Fibroblast of upper back skin (primary cell): Measurements from ENCODE around the gene CETN1.

Experiments
- DNase-seq: peaks from one replicate; pipeline ENCODE4 v3.0.0-alpha.2; 2013

Gene CETN1

DNA sequence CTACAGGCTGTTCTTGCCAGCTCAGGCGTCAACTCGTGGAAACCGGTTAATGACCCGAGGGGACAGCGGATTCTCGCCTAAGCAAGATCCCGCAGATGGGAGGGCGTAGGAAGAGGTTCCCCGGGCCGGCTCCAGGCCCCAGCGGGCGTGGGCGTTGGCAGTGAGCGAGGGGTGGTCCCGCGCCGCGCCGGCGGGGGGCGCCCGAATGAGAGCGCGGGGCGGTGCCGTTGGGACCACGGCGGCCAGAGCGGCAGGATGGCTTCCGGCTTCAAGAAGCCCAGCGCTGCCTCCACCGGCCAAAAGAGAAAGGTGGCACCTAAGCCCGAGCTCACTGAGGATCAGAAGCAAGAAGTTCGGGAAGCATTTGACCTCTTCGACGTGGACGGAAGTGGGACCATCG is at the start of gene CETN1:
Gene CETN1 (plus strand): TSS at position 227 of the 400 bp plus-strand sequence. CDS start 29 bp downstream, at position 256.
- no peak for DNase-seq

DNA sequence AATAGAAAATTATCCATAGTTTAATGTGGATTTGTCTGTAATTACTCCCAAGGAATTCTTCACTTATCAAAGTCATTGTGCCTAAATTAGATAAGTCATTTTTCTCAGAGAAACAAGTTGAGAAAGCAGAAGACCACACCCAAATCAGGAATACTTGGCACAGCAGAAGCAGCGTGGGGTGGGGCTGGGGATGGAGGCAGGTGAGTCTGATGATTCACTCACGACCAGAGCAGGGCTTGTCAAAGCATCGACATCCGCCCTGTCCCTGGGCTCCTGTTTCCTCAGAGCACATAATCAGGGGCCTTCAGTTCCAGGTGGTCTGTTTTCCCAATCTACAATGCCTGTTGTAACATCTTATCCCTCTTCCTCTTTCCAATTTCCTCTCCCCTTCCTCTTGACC is 48.2 kb upstream of the CETN1 start:
- no peak for DNase-seq

DNA sequence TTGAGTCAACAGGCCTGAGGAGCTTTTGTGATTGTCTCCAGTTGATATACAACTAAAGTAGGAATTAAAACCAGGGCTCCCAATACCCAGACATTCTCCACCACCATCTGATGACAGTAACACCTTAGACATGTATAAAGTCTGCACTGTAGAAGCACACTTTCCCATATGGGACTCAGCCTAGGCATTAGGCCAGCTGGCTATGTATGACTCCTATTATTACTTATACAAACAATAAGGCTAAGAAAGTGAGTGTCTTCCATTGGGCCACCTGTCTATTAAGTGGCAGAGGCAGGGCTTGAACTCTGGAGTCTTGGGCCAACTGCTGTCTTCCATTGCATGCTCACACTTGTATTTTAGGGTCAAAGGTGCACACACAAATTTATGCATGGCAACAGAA is 47.5 kb upstream of the CETN1 start:
- no peak for DNase-seq

DNA sequence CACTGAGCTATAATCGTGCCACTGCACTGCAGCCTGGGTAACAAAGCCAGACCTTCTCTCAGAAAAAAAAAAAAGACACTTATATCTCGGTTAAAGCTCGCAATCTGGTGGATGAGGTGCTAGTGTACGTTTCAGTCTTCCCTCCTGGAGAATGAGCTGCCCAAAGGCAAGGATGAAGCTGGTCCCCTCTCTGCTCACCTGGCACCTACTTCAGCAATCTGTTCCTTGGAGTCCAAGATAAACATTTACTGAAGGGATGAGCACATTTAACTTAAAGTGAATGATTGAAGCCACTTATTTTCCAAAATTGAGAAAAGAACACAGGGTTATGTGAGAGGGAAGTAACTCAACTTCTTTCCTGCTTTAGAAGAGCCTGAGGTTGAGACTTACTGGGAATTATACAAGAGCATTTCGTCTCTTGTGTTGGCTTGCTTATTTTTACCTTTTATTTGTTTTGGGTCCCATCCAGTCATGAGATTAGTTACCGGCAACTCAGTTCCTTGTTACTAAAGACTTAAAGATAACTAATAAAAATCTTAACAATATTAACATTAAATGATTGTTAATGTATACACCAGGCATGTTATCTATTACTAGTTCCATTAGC is 46.1 kb upstream of the CETN1 start:
- no peak for DNase-seq

DNA sequence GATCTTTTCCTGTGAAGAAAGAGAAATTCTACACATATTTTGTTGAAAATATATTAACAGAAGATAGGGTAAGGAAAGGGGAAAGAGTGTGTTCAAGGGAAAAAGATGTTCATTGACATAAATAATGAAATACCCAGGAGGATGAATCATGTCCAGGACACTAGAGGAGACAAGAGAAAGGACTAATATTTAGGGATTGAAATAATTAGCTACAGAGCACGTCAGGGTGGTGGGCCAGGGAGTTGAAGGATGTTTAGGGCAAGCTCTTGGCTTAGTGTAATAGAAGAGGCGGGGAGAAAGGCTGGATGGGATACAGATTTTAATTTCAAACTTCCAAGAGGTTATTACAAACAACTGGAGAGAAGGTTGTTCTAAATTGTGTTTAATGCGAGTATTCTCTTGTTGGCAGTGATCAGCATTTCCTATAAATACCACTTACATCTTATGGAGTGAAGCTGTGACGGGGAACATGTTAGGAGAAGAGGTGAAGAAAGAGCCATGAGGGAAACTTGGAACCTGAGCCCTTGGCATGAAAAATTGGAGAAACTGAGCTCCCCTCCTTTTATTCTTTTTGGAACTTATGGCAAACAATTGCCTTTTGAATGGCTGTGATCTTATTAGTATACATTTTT is 36.6 kb upstream of the CETN1 start:
- DNase-seq = peak; percentile 25

DNA sequence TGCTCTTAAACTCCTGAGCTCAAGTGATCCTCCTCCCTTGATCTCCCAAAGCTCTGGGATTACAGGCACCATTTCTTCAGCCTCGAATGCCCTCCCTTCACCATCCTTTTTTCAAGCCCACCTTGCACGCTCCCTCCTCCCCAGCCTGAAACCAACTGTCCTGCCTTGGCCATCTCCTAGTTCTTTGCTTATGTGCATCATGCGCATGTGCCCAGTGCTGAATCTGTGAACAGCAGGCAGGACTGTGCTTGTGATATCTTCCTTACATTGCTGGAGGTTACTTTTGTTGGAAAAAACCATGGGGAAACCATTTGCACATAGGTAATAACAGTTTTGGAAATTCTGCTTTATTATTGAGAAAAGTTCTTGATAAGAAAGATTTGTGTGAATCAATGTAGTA is 30.2 kb upstream of the CETN1 start:
- no peak for DNase-seq

DNA sequence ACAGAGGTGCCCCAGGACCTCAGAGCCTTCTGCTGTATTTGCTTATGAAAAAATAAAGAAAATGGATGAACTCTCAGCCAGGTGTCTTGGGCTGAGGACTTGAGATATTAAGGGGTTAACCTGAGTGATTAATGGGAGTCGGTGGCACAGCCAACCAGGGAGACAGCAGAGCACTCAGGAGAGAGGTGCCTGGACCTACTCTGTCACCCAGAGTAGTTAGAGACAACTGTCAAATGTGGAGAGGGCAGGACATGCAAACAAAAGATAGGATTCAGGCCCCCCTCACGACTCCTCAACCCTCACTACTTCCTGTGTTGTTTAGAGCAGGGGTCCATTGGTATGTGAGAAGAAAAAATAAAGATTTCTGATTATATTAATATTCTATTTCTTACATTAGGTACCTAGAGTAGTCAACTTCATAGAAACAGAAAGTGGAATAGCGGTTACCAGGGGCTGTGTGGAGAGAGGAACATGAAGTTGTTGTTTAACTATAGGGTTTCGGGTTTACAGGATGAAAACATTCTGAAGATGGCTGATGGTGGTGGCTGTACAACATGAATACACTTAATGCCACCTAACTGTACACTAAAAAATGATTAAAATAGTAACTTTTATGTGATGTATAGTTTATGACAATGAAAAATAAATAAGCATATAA is 28.6 kb upstream of the CETN1 start:
- no peak for DNase-seq

DNA sequence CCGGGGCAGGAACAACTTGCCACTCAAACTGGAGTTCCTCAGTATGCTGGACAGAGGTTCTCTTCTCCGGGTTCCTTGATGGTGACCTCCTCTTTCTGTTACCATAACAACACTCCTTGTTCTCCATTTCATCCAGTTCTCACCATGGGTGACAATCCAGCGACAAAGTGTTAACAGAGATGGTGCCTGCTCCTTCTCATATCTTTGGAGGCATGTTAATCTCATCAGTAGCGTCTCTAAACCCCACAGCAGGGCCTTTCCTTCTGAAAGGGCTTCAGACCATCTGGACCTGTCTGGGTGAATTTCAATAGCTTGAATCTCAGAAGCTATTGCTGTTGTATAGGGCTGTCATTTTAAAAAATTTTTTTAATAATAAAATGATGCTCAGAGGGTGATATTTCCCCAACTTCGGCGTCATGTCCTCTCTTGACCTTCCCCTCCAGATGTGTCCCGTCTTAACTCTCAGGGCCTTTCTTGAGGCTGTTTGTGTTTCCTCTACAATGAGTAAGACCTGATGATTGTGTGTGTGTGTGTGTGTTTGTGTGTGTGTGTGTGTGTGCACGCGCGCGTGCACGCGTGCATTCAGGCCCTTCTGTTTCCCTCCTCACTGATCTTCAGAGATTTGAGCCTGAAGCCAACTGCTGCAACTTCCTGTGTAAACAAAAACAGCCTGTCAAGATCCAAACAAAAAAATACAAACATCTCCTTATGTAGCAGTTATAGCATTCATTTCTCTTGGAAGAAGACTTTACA is 24.3 kb upstream of the CETN1 start:
- DNase-seq = no peak

DNA sequence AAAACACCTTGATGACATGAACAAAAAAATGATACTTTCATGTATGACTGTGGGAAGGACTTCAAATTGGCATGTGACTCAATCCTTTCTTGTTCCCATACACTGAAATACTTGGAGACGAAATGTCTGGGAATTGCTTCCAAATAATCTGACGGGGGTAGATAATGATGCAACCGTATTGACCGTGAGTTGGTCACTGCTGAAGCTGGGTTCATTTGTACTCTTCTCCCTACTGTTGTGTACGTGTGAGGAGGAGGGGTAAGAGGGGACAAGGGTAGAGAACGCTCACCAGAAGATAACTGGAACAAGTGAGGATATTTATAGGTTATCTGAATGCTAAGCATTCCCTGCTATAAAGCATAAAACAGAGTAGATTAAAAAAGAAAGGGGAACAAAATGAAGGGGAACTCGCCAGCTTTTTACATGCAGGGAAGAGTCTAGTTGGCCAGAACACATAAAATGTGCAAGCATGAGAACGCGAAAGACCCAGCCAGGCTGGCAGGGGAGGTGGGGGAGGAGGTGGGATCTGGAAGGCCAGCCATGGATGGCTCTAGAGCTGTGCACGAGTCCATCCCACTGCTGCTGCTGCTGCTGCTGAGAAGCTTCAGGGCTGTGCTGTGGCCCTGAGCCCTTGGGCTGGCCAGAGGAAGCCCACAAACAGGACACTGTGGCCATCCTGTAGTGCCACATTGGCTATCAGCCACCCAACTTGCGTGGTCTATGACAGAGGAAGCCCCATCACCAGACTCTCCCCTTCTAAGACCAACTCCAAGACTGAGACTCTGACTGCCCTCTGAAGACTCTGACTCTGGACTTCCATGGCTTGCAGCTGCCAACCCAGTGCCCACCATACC is 15.2 kb upstream of the CETN1 start:
- peak; percentile 36 for DNase-seq

DNA sequence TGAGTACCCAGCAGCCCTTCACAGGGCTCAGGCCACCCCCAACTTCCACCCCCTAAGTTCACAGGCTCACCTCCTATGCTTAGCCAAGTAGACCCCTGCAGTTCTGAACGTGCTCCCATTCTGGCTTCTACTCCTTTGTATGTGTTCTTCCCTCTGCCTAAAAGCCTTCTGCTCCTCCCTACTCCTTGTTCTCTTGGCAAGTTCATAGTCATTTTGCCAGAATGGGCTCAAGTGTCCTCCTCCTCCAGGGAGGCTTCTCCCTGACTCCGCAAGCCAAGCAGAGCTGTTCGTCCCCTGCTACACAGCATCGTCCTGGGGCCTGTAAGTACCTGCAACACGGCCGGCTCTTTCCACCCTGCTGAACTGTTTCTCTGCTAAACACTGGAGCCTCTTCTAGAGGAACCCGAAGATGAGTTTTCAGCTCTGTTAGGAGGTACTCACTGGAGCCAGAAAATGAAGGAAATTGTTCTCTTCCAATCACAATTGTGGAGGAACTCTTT is 14.6 kb upstream of the CETN1 start:
- no peak for DNase-seq

DNA sequence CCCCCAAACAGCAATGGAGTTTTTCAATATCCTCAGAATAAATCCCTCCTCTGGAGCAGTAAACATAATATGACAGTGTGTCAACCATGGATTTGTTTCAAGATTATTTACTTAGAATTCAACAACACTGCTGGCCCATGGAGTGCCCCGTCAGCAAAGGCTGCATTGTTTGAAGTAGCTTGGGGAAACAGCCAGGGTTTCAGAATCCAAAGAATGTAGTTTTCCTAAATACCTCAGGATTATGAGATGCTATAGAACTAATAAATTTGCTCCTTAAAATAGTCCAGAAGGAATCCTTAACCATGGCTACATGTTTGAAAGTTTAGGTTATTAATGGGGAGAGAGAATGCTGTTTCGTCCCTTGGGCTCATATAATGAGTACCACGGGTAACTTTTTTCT is 13.1 kb upstream of the CETN1 start:
- DNase-seq = peak; percentile 73

DNA sequence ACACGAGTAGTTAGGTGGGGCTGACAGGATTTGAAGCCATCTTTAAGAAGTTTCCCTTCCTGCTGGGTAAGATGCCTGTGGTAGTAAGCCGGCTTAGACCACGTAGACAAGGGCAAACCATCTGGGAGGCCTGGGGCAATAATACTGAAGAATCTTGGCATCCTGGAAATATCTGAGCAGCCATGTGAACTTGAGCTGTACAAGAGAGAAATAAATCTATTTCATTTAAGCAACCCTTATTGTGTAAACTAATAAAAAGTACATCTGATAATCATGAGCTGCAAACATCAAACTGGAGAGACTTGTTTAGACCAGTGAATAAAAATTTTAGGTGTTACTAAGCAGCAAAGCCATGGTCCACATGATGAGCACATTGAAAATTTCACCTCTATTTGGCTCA is 11.4 kb upstream of the CETN1 start:
- no peak for DNase-seq

DNA sequence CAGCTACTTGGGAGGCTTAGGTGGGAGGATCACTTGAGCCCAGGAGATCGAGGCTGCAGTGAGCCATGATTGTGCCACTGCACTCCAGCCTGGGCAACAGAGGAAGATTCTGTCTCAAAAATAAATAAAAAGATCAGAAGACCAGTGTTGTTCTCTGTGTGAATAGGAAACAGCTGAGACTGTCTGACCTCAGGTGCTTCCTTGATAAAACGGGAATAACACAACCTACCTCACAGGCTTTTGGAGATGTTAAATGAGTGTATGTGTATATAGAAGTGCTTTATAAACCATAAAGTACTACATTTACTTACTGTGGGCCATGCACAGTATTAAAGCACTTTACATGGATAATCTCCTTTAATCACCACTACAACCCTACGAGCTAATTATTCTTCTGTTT is 9.9 kb upstream of the CETN1 start:
- DNase-seq = no peak

DNA sequence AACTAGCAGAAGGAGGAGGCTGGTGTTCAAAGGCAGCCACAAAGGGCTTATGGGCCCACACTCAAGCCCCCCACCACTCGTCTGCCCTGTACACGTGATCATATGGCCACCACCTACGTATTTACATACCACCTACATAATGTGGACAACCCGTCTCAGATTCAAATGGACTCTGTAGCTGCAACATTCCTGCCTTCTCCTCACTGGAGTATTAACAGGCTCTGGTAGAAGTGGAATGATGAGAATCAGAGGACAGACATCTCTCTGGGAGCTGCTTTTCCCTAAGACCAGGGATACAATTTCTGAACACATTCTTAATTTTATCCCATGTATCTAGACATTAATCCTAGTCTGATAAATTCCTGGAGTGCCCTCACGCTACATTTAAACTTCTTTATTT is 9.5 kb upstream of the CETN1 start:
- DNase-seq = no peak

DNA sequence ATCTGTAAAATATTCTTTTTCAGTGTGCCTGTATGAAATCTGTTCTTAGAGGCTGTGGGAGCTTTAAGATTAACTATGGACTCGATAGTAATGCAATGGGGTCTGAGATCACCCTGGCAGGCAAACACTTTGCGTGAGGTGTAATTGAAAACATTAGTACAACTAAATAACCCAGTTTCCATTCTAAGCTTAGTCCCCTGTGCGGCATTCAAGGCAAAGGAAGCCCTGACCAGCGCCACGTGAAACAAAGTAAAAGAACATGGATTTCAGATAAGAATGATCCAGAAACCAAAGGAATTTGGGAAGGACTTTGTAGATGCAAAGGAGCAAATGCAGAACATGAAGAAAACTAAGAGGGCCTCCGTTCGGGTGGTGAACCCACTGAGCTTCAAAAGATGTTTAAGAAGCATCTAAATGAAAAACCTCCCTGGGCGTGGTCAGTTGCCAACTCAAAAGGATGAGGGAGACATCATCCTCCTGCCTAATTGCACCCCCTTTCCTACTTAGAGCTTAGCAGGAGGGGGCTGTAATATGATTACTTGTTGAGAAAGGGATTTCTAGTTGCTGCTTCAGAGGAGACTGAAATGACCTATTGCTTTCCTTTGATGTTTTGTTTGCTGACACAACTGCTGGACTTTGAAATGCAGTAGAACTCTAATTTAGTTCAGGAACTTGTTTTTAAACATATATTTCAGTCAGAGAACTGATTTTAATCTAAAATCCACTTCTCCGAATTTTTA is 7.9 kb upstream of the CETN1 start:
- DNase-seq = no peak

DNA sequence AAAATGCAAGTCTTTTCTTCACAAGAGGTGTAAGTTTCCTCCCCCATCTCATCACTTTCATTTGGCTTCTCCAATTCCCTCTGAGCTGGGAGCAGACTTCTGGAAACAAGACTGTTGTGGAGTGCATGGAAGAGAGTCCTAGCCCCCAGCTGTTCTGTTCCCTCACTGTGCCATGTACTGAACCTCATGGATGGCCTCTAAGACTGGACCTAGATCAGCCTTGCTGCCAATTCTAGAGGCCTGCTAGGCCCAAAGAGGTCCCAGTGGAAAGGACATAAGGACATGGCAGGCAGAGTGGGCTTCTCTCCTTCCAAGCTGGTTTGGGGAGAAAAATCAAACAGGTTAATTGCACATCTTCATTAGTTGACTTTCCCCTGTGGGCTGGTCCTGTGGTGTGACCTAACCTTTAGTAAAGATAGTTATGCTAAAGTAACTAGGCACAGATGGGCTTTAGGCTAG is 7.3 kb upstream of the CETN1 start:
- DNase-seq = no peak

DNA sequence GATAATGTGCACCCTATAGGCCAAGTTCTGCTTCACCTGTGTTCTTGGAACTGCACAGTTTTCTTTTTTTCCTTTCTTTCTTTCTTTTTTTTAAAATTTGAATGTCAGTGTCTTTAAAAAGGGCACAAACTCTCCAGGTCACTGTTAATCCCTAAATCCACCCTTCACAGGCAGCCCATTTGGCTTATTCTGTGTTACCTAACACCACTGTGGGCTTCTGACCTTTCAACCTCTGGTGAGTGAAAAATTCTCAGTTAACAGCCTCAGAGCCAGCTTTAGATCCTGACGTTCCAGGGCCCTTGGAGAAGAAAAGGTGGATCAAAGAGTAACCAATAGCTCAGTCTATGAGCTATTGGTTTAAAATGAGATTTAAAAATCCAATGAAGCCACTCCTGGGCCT is 6.8 kb upstream of the CETN1 start:
- no peak for DNase-seq

DNA sequence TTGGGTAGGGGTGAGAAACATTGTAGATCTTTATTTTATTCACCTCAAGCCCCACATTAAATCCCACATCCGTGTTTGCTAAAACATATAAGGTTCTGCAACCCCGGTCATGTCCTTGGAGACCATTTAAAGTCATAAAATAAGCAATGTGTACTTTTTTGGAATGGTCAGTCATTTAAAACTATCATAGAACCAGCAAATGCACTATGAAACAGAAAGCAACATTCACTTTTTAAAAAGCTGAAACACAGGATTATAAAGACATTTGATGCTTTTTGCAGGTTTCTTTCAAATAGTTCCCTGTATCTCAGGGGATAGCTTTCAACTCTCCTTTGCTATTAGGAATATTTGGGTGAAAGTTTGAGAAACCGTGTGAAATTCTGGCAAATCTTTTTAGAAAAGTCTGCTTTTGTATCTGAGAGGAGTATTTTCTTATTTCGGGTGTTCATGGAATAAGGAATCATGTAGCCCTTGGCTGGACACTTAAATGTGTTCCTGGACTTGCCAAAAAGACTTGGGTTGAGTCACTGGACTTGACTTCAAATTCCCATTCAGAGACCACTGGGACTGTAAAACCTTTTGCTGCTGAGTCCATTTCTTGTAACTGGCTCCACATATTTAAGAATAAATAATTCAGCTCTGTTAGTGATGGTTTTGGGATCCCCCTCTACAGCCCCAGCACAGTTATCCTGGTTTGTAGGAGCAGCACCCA is 5.9 kb upstream of the CETN1 start:
- DNase-seq = no peak

DNA sequence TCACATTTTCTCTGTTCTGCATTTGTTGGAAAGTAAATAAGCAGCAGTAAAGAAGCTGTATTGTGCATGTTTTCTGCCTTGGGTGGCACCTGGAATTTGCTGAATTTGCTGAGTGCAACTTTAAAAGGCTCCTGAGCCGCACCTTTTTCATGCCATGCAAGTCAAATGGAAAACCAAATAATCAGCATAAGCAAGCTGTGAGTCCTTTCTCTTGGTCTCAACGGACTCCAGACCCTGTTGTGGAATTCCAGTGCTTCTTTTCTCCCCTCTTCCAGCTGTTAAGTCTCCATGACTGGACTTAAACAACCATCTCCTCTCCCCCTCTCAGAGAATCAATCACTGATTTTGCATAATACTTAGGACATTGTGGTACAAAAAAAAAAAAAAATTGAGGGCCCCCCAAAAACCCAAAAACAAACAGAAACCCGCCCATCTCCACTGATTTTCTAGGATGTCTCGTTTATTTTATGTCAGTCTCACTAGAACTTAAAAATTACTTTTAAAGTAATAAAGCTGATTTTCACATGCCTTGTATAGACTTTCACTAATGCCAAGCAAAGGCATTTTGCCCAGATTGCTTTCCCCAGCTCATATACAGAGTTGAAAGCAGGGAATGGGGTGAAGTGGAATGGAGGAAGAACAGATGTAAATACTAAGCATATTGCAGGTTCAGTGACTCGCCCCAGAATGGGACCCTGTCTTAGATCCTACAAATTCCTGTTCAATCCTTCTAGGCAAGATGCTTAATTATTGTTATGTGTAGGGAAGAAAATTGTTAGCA is 5.1 kb upstream of the CETN1 start:
- no peak for DNase-seq

DNA sequence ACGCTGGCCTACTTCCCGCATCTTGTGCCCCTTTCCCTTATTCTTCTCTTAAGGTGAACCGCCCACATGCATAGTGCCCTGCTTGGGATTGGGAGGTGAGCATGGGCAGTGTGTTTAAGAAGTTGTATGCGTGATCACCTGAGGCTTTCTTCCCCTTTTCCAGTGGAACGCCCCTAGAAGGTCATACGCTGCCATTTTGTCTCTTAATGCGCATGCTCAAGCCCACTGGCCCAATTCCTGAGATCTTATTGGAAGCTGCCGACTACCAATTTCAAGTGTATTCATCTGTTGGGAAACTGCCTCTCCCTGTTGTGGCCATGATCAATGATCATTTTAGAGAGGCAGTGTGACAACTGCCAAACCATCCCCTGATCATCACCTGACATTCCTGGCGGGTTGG is 3.3 kb upstream of the CETN1 start:
- no peak for DNase-seq
